NCI-H1092 (cell line): ENCODE measurements around the gene BCL2L13.
"Not testable (repeated sequence)": the region's sequence is repeated elsewhere in the genome, so short reads cannot be mapped to it uniquely, and the experiment has no call there.

ENCODE experiments used
- DNase-seq: peaks from one replicate; lab custom pipeline; 2025; lab: John Stamatoyannopoulos, UW

BCL2L13 gene

DNA sequence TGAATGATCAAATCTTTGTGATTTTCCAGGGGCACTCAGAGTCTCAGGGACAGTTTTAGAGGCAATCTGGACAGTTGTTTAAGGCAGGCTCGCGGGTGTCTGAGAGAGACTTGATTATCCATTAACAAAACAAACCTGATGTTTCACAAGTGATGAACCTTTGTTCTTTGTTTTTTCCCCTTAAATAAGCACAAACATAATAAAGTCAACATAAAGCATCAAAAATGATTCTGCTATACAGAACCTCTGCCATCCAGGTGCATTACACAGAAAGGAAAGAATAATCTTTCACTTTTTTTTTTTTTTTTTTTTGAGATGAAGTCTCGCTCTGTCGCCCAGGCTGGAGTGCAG is 122.6 kb downstream of the BCL2L13 start:
- DNase-seq = no peak

- DNase-seq = not testable (repeated sequence)
Measured at GRCh38 chr22:17763442-17763841, 124.9 kb downstream of the BCL2L13 start.

DNA sequence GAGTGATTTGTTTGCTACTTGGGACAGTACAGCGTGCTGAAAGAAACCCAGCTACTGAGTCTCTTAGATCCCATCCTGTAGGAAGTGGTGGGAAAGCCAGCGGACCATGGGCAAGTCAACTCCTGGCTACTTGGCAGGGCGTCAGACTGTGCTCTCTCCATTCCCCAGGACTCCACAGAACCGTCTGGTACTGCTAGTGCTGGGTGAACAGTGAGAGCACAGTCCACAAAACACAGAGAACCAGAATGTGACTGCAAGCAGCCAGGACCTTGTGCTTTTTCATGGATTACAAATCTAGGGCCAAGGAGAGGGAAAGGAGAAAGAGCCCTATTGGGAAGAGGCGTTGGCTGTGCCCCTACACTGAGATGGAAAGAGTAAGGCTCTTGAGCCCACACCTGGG is 125.5 kb downstream of the BCL2L13 start:
- DNase-seq = no peak

DNA sequence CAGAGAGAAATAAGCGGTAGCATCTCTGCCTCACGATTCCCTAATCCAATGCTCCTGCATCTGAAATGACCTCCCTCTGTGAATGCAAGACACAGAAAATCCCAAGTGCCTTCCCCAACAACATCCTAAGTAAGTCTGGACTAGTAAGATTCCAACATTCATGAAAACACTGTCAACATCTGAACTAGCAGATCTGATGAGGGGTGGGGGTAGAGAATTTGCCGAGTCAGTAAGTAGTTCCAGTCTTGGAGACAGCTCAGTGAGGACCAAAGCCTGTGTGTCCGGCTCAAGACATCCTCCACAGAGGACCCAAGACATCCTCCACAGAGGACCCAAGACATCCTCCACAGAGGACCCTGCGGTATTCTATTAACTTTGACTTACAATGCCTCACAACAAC is 126.3 kb downstream of the BCL2L13 start:
- DNase-seq = not testable (repeated sequence)

- no peak for DNase-seq
Measured at GRCh38 chr22:17767233-17768065, 128.9 kb downstream of the BCL2L13 start.

DNA sequence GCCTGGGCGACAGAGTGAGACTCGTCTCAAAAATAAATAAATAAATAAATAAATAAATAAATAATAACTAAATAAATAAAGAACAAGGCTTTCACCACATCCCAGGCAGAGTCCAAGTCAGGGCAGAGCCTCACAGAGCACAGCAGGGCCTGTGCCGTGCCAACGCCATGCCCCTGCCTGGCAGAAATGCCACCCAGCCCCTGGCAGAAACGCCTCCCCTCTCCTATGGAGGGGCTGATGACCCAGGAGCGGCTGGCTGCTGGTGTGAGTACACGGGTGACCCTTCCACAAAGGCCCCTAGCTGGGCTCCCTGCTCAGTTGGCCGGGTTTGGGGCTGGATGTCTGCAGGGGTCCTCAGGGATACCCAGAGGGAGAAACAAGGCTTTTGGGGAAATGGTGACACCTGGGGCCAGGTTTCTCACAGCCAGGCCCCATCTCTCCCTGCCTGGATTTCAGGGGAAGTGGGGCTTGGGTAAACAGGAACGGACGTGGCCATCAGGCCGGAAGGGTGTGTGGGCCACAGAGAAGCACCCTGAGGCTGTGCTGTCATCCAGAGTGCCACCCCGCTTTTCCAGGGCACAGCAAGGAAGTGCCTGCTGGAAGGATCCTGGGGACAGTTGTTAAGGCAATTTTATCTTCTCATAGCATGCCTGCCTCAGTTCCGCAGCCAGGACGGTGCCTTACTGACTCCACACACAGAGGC is 130.6 kb downstream of the BCL2L13 start:
- DNase-seq = no peak

- DNase-seq = no peak
Measured at GRCh38 chr22:17769716-17770082, 131.1 kb downstream of the BCL2L13 start.

GRCh38 chr22:17770180-17771077 is 131.9 kb downstream of the BCL2L13 start:
- DNase-seq = no peak

GRCh38 chr22:17772249-17772957 is 133.8 kb downstream of the BCL2L13 start:
- no peak for DNase-seq

DNA sequence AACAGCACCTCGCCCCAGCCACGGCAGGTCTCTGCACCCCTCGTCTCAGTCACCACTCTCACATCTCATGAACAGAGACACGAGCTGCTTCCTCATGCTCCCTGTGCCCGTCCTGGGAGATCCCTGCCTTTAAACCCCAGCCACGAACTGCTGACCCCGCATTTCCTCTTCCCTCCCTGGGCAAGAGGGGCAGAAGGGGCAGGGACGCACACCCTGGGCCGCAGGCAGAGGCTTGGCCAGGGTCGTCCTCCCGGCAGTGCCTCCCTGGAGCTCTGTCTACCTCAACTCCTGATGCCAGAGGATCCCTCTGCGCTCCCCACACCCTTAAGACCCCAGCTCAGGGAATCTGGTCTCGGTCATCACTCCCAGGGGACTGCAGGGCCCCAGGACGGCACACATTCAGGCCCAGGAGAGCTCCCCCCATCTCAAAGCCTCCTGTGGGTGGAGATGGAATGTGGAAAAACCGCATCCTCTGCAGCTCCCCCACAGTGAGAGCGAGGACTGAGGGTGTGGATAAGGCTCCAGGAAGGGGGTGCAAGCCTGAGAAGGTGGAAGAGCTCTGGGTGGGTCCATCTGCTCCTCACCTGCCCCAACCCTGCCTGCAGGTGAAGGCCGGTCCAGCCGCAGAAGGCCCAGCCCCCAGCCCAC is 134.5 kb downstream of the BCL2L13 start:
- DNase-seq = no peak

GRCh38 chr22:17773606-17774205 is 135.1 kb downstream of the BCL2L13 start:
- DNase-seq = peak; percentile 65

DNA sequence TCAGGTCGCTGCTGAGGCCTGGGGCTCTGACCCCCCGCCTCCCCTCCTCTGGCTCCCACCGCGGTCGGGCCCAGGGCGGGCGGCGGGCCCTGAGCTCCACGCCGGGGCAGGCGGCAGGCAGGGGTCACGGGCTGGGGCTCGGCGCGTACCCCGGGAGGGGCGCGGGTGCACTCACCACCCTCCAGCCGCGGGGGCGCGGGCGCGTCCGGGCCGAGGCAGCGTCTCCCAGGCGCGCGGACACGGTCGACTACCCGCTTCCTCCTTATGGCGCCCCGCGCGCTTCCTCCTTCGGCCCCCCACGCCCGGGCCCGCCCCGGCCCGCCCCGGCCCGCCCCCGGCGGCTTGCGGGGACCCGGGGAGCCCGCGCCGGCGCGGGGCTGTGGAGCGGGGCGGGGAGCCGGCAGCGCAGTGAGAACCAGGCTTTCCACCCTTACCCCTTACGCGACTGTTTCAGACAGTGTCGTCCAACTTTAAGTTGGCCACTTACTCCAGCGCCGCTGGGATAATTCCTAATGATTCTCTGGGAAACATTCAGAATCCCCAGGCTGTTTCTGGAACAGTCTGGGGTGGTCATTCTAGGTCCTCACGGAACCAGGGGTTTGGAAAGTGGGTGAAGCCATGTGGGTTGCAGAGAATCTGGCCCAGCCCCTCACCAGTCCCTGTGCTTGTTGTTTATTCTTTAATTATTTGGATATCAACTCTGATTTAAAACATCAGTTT is 135.8 kb downstream of the BCL2L13 start, which contains the start of gene BID:
TSS of gene BID (minus strand) at position 264 of the 720 bp plus-strand sequence. CDS start 24,353 bp downstream, outside the sequence.
- DNase-seq = no peak

GRCh38 chr22:17774926-17775685 is 136.5 kb downstream of the BCL2L13 start:
- DNase-seq = no peak

- DNase-seq = no peak
Measured at GRCh38 chr22:17775781-17776465, 137.4 kb downstream of the BCL2L13 start.

DNA sequence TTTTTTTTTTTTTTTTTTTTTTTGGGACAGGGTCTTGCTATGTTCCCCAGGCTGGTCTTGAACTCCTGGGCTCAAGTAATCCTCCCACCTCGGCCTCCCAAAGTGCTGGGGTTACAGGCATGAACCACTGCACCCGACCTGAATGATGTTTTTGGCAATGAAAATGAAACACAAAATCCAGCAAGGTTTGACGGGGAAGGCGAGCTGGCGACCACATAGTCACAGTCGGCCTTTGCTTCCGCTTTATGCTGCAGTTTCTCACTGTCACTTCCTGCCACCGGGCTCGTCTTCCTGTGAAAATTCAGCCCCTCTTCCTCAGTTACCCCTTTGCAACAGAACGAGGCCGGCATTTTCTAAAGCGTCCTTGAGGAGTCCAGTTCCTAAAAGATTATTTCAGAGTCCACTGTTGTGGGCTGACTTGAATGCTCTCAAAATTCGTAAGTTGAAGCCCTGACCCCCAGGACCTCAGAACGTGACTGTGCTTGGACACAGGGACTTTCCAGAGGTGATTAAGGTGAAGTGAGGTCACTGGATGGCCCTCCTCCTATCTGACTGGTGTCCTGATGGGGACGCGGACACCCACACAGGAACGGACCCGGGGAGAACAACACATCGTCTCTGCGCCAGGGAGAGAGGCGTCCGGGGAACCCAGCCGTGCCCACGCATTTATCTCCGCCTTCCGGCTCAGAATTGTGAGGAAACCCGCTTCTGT is 138.6 kb downstream of the BCL2L13 start:
- no peak for DNase-seq

DNA sequence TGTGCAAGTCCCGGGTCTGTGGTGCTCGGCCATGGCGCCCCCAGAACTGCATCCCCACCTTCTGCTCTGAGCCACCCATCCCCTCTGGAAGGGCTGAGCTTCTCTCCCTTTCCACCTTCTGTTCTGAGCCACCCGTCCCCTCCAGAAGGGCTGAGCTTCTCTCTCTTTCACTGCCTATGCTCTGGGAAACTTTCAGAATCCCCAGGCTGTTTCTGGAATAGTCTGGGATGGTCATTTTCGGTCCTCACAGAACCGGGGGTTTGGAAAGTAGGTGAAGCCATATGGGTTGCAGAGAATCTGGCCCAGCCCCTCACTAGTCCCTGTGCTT is 139.1 kb downstream of the BCL2L13 start:
- DNase-seq = no peak

- no peak for DNase-seq
Measured at GRCh38 chr22:17778412-17778976, 139.9 kb downstream of the BCL2L13 start.
